Mesothelial cell of epicardium (in vitro differentiated cells): ENCODE measurements around the gene FBXL16. TPM values are rescaled to one million over a fixed set of nuclear protein-coding genes. Genes with fewer than 3 reads are reported as not detected.

ENCODE experiments used
- DNase-seq, 2 experiments: peaks; one replicate each; pipeline ENCODE4 v3.0.0; 2021; ENCODE audit warnings: low spot score in 2 of 2; ENCODE audit not compliant: unreplicated experiment in 2 of 2
- H3K27ac Mint-ChIP-seq: 2 replicates; pipeline ENCODE4 v1.8.0; 2021; ENCODE audit warnings: mixed read lengths
- H3K27me3 Mint-ChIP-seq: 2 replicates; pipeline ENCODE4 v1.8.0; 2021; ENCODE audit warnings: low read depth, mixed read lengths
- H3K36me3 Mint-ChIP-seq: 2 replicates; pipeline ENCODE4 v1.8.0; 2021; ENCODE audit warnings: mixed read lengths
- H3K4me1 Mint-ChIP-seq: 2 replicates; pipeline ENCODE4 v1.8.0; 2021; ENCODE audit warnings: mixed read lengths
- H3K4me3 Mint-ChIP-seq: 2 replicates; pipeline ENCODE4 v1.8.0; 2021; ENCODE audit warnings: mild to moderate bottlenecking, moderate library complexity, mixed read lengths
- H3K9me3 Mint-ChIP-seq: 2 replicates; pipeline ENCODE4 v1.8.0; 2021; ENCODE audit warnings: mixed read lengths
- CTCF ChIP-seq: fragments of 200-600 bp; sonication (generic); IDR thresholded peaks from one replicate; pipeline ENCODE4 v1.5.0; 2021; ENCODE audit warnings: antibody characterized with exemption; ENCODE audit not compliant: unreplicated experiment
- total RNA-seq: library from RNA; stranded (reverse); gene quantifications from 3 replicates; pipeline ENCODE4 v1.2.1, GENCODE V29; 2021

Gene FBXL16
- total RNA-seq, 1 donor from 2014 or later = 0.85 TPM

- H3K4me1 Mint-ChIP-seq = no peaks in the 10 kb centered on the region
- H3K9me3 Mint-ChIP-seq = no peaks in the 10 kb centered on the region
- H3K36me3 Mint-ChIP-seq = no peaks in the 10 kb centered on the region
- TF ChIP-seq CTCF = no peak
- H3K27ac Mint-ChIP-seq = no peak overlapping the region
- H3K4me3 Mint-ChIP-seq = no peak overlapping the region
- peaks cover 74% of the 10 kb centered on the region for H3K27me3 Mint-ChIP-seq
- no peak for DNase-seq
These were observed 4.2 kb upstream of the FBXL16 start for GRCh38 chr16:709566-710499.

GRCh38 chr16:708959-709358 is 3.4 kb upstream of the FBXL16 start:
- DNase-seq = no peak
- Mint-ChIP-seq H3K27me3 (peaks cover 75% of the 10 kb centered on the region), H3K9me3 (no peaks in the 10 kb centered on the region), H3K4me1 (no peaks in the 10 kb centered on the region), H3K36me3 (no peaks in the 10 kb centered on the region), H3K27ac (no peak overlapping the region), H3K4me3 (no peak overlapping the region)
- TF ChIP-seq CTCF = no peak

GRCh38 chr16:708019-708418 is 2.4 kb upstream of the FBXL16 start:
- Mint-ChIP-seq H3K27me3 (peaks cover 78% of the 10 kb centered on the region), H3K4me3 (no peak overlapping the region), H3K27ac (no peak overlapping the region), H3K36me3 (no peaks in the 10 kb centered on the region), H3K9me3 (no peaks in the 10 kb centered on the region), H3K4me1 (no peaks in the 10 kb centered on the region)
- TF ChIP-seq CTCF = no peak
- no peak for DNase-seq

GRCh38 chr16:707062-707538 is 1.5 kb upstream of the FBXL16 start:
- no peak for TF ChIP-seq CTCF
- Mint-ChIP-seq H3K36me3 (no peaks in the 10 kb centered on the region), H3K4me1 (no peaks in the 10 kb centered on the region), H3K27me3 (peaks cover 80% of the 10 kb centered on the region), H3K4me3 (no peak overlapping the region), H3K9me3 (no peaks in the 10 kb centered on the region), H3K27ac (no peak overlapping the region)
- no peak for DNase-seq

GRCh38 chr16:706189-707061 is 824 bp upstream of the FBXL16 start:
- peaks cover 82% of the 10 kb centered on the region for H3K27me3 Mint-ChIP-seq
- H3K4me1 Mint-ChIP-seq = no peaks in the 10 kb centered on the region
- no peak for TF ChIP-seq CTCF
- H3K9me3 Mint-ChIP-seq = no peaks in the 10 kb centered on the region
- H3K27ac Mint-ChIP-seq = no peak overlapping the region
- no peak for DNase-seq
- peak overlapping the region; percentile 22 for H3K4me3 Mint-ChIP-seq
- no peaks in the 10 kb centered on the region for H3K36me3 Mint-ChIP-seq
